ENCODE data around the gene MPZL3.

DNA sequence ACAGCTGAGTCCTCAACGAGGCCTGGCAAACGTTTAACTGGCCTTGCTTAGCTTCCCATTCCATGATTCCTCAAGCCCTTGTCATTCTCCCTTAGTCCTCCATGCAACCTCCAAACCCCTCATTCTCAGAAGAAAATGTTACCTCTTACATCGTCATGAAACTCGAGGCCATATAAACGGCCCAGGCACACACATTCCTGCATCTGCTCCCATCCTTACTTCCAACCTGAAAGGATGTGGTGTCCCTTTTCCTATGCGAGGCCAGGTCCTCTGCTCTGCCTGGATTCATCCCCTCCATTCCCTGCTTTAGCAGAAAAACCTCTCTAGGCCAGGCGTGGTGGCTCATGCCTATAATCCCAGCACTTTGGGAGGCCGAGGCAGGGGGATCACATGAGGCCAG, 9.0 kb downstream of the MPZL3 start:
- TF ChIP-seq, protein P1, sequence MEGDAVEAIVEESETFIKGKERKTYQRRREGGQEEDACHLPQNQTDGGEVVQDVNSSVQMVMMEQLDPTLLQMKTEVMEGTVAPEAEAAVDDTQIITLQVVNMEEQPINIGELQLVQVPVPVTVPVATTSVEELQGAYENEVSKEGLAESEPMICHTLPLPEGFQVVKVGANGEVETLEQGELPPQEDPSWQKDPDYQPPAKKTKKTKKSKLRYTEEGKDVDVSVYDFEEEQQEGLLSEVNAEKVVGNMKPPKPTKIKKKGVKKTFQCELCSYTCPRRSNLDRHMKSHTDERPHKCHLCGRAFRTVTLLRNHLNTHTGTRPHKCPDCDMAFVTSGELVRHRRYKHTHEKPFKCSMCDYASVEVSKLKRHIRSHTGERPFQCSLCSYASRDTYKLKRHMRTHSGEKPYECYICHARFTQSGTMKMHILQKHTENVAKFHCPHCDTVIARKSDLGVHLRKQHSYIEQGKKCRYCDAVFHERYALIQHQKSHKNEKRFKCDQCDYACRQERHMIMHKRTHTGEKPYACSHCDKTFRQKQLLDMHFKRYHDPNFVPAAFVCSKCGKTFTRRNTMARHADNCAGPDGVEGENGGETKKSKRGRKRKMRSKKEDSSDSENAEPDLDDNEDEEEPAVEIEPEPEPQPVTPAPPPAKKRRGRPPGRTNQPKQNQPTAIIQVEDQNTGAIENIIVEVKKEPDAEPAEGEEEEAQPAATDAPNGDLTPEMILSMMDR (IDR thresholded peaks at IDR 0.05), result no peak
- TF ChIP-seq POLR2A (IDR thresholded peaks at IDR 0.05), result no peak
- TF ChIP-seq EP300 (IDR thresholded peaks at IDR 0.05), result no peak
